ENCODE results near the gene ADGRF4.
"Not testable (repeated sequence)": the region's sequence is repeated elsewhere in the genome, so short reads cannot be mapped to it uniquely, and the experiment has no call there.

Gene ADGRF4

GRCh38 chr6:47743744-47744143, 45.4 kb downstream of the ADGRF4 start:
- H3K4me3 ChIP-seq (ENCODE audit: low read length) = no peak overlapping the region
- no peaks in the 10 kb centered on the region for H3K9me2 ChIP-seq (replicated peaks; ENCODE audit: control insufficient read depth, low read length)
- H3K27me3 ChIP-seq (ENCODE audit: control insufficient read depth, low read length) = no peaks in the 10 kb centered on the region; the same call in 1 of the 2 replicates
- H4K20me1 ChIP-seq (ENCODE audit: control insufficient read depth, insufficient read depth, low read depth, low read length) = no peaks in the 10 kb centered on the region
- no peak overlapping the region for H3K4me2 ChIP-seq (ENCODE audit: low read length)
- no peak overlapping the region for H3K27ac ChIP-seq (ENCODE audit: low read depth, low read length)
- H3K79me2 ChIP-seq (ENCODE audit: control insufficient read depth, low read length) = no peaks in the 10 kb centered on the region
- H3K4me1 ChIP-seq (ENCODE audit: control insufficient read depth, low read length) = no peaks in the 10 kb centered on the region
- no peaks in the 10 kb centered on the region for H3K9me3 ChIP-seq (ENCODE audit: control insufficient read depth, insufficient read depth, low read length)
- no peak for TF ChIP-seq EZH2phosphoT487 (IDR thresholded peaks at IDR 0.05; ENCODE audit: borderline replicate concordance, low read length)
- TF ChIP-seq CTCF (IDR thresholded peaks at IDR 0.05; ENCODE audit: low read depth, low read length, poor library complexity, severe bottlenecking) = no peak
- H3K36me3 ChIP-seq (ENCODE audit: control insufficient read depth, low read length) = no peaks in the 10 kb centered on the region
- H3F3A ChIP-seq (ENCODE audit: control insufficient read depth, insufficient read depth) = no peaks in the 10 kb centered on the region

- not testable (repeated sequence) for H3K4me1 ChIP-seq (ENCODE audit: control insufficient read depth, low read length); H3K9me2 ChIP-seq (replicated peaks; ENCODE audit: control insufficient read depth, low read length); H3K79me2 ChIP-seq (ENCODE audit: control insufficient read depth, low read length); H3F3A ChIP-seq (ENCODE audit: control insufficient read depth, insufficient read depth); H3K4me3 ChIP-seq (ENCODE audit: low read length); H3K9me3 ChIP-seq (ENCODE audit: control insufficient read depth, insufficient read depth, low read length); H3K36me3 ChIP-seq (ENCODE audit: control insufficient read depth, low read length); H3K4me2 ChIP-seq (ENCODE audit: low read length); H3K27ac ChIP-seq (ENCODE audit: low read depth, low read length); H3K27me3 ChIP-seq (ENCODE audit: control insufficient read depth, low read length); H4K20me1 ChIP-seq (ENCODE audit: control insufficient read depth, insufficient read depth, low read depth, low read length)
These were observed 46.9 kb downstream of the ADGRF4 start for GRCh38 chr6:47745269-47745668.

- Histone ChIP-seq H3K9me2 (replicated peaks; ENCODE audit: control insufficient read depth, low read length) (no peaks in the 10 kb centered on the region), H4K20me1 (ENCODE audit: control insufficient read depth, insufficient read depth, low read depth, low read length) (no peaks in the 10 kb centered on the region), H3F3A (ENCODE audit: control insufficient read depth, insufficient read depth) (no peaks in the 10 kb centered on the region), H3K36me3 (ENCODE audit: control insufficient read depth, low read length) (no peaks in the 10 kb centered on the region), H3K27me3 (ENCODE audit: control insufficient read depth, low read length) (0 out of 2 replicates have a peak, but pooled peaks cover 3% of the 10 kb centered on the region), H3K27ac (ENCODE audit: low read depth, low read length) (no peak overlapping the region), H3K9me3 (ENCODE audit: control insufficient read depth, insufficient read depth, low read length) (no peaks in the 10 kb centered on the region), H3K4me1 (ENCODE audit: control insufficient read depth, low read length) (no peaks in the 10 kb centered on the region), H3K4me3 (ENCODE audit: low read length) (no peak overlapping the region), H3K4me2 (ENCODE audit: low read length) (no peak overlapping the region), H3K79me2 (ENCODE audit: control insufficient read depth, low read length) (no peaks in the 10 kb centered on the region)
- TF ChIP-seq EZH2phosphoT487 (IDR thresholded peaks at IDR 0.05; ENCODE audit: borderline replicate concordance, low read length) (no peak), CTCF (IDR thresholded peaks at IDR 0.05; ENCODE audit: low read depth, low read length, poor library complexity, severe bottlenecking) (no peak)
These were observed 51.4 kb downstream of the ADGRF4 start for GRCh38 chr6:47749757-47750156.

- Histone ChIP-seq H3F3A (ENCODE audit: control insufficient read depth, insufficient read depth) (no peaks in the 10 kb centered on the region), H3K9me3 (ENCODE audit: control insufficient read depth, insufficient read depth, low read length) (no peaks in the 10 kb centered on the region), H3K4me2 (ENCODE audit: low read length) (no peak overlapping the region), H3K4me1 (ENCODE audit: control insufficient read depth, low read length) (no peaks in the 10 kb centered on the region), H3K27ac (ENCODE audit: low read depth, low read length) (no peak overlapping the region), H4K20me1 (ENCODE audit: control insufficient read depth, insufficient read depth, low read depth, low read length) (no peaks in the 10 kb centered on the region), H3K27me3 (ENCODE audit: control insufficient read depth, low read length) (0 out of 2 replicates have a peak, but pooled peaks cover 3% of the 10 kb centered on the region), H3K79me2 (ENCODE audit: control insufficient read depth, low read length) (no peaks in the 10 kb centered on the region), H3K36me3 (ENCODE audit: control insufficient read depth, low read length) (no peaks in the 10 kb centered on the region), H3K4me3 (ENCODE audit: low read length) (no peak overlapping the region), H3K9me2 (replicated peaks; ENCODE audit: control insufficient read depth, low read length) (no peaks in the 10 kb centered on the region)
- TF ChIP-seq EZH2phosphoT487 (IDR thresholded peaks at IDR 0.05; ENCODE audit: borderline replicate concordance, low read length) = no peak
- no peak for TF ChIP-seq CTCF (IDR thresholded peaks at IDR 0.05; ENCODE audit: low read depth, low read length, poor library complexity, severe bottlenecking)
These were observed 54.4 kb downstream of the ADGRF4 start for GRCh38 chr6:47752801-47753200.
